GM23338 (cell line): Measurements from ENCODE around the gene TST. TPM values are rescaled to one million over a fixed set of nuclear protein-coding genes. Genes with fewer than 3 reads are reported as not detected.

Source experiments
- ATAC-seq: fragments of 200-7000 bp; cut with Tn5 transposase; 3 replicates; pipeline ENCODE4 v1.9.1; 2020
- DNase-seq: peaks from one replicate; pipeline ENCODE4 v3.0.0-alpha.2; 2015; ENCODE audit warnings: low spot score
- H2AFZ ChIP-seq: fragments of 200-600 bp; sonication (generic); 2 replicates; pipeline ENCODE4 v1.8.0; 2016; ENCODE audit warnings: antibody characterized with exemption, mild to moderate bottlenecking, moderate library complexity
- H3F3A ChIP-seq: fragments of 200-600 bp; sonication (generic); replicated peaks from 2 replicates; pipeline ENCODE4 v1.8.0; 2017; ENCODE audit warnings: antibody characterized with exemption, mixed run types, low read depth
- H3K27ac ChIP-seq: fragments of 200-600 bp; sonication (generic); 2 replicates; pipeline ENCODE4 v1.6.1; 2016; ENCODE audit warnings: low read depth
- H3K27me3 ChIP-seq: fragments of 200-600 bp; sonication (generic); 2 replicates; pipeline ENCODE4 v1.8.0; 2016; ENCODE audit warnings: mild to moderate bottlenecking, mixed run types, moderate library complexity; ENCODE audit not compliant: insufficient read depth
- H3K36me3 ChIP-seq: fragments of 200-600 bp; sonication (generic); 2 replicates; pipeline ENCODE4 v1.8.0; 2016; ENCODE audit warnings: mild to moderate bottlenecking; ENCODE audit not compliant: insufficient read depth
- H3K4me1 ChIP-seq: fragments of 200-600 bp; sonication (generic); 2 replicates; pipeline ENCODE4 v1.8.0; 2016; ENCODE audit warnings: mild to moderate bottlenecking, moderate library complexity; ENCODE audit not compliant: insufficient read depth
- H3K4me2 ChIP-seq: fragments of 200-600 bp; sonication (generic); 2 replicates; pipeline ENCODE4 v1.7.1; 2017; ENCODE audit warnings: mixed run types
- H3K4me3 ChIP-seq: fragments of 200-600 bp; sonication (generic); 2 replicates; pipeline ENCODE4 v1.6.1; 2016; ENCODE audit warnings: mixed run types
- H3K79me2 ChIP-seq: fragments of 200-600 bp; sonication (generic); replicated peaks from 2 replicates; pipeline ENCODE4 v1.8.0; 2017; ENCODE audit warnings: mild to moderate bottlenecking; ENCODE audit not compliant: insufficient read depth
- H3K9me2 ChIP-seq: fragments of 200-600 bp; sonication (generic); 2 replicates; pipeline ENCODE4 v1.8.0; 2017; ENCODE audit not compliant: insufficient read depth
- H4K20me1 ChIP-seq: fragments of 200-600 bp; sonication (generic); replicated peaks from 2 replicates; pipeline ENCODE4 v1.8.0; 2017; ENCODE audit warnings: mild to moderate bottlenecking; ENCODE audit not compliant: insufficient read depth
- H3K27ac Mint-ChIP-seq: 2 replicates; pipeline ENCODE4 v1.8.0; 2020; ENCODE audit warnings: inconsistent platforms, mild to moderate bottlenecking, moderate library complexity, mixed read lengths
- H3K27me3 Mint-ChIP-seq: 3 replicates; pipeline ENCODE4 v1.8.0; 2022; ENCODE audit warnings: low read depth, mild to moderate bottlenecking, moderate library complexity, mixed read lengths, inconsistent platforms; ENCODE audit not compliant: insufficient read depth, poor library complexity
- H3K36me3 Mint-ChIP-seq: 3 replicates; pipeline ENCODE4 v1.8.0; 2021; ENCODE audit warnings: low read depth, mild to moderate bottlenecking, inconsistent platforms, moderate library complexity, mixed read lengths
- H3K4me1 Mint-ChIP-seq: 3 replicates; pipeline ENCODE4 v1.8.0; 2020; ENCODE audit warnings: mild to moderate bottlenecking, inconsistent platforms, mixed read lengths
- H3K4me3 Mint-ChIP-seq: 3 replicates; pipeline ENCODE4 v1.8.0; 2021; ENCODE audit warnings: moderate library complexity, mild to moderate bottlenecking, inconsistent platforms, mixed read lengths
- H3K9me3 Mint-ChIP-seq: 3 replicates; pipeline ENCODE4 v1.8.0; 2020; ENCODE audit warnings: moderate library complexity, mild to moderate bottlenecking, inconsistent platforms, mixed read lengths
- CREB1 ChIP-seq: fragments of 250-450 bp; sonication (Bioruptor Pico); IDR thresholded peaks from 2 replicates; pipeline ENCODE4 v1.5.0; 2020; ENCODE audit warnings: low read depth, mild to moderate bottlenecking, moderate library complexity
- EZH2 ChIP-seq: fragments of 200-600 bp; sonication (generic); IDR thresholded peaks from one replicate; pipeline ENCODE4 v1.8.0; 2017; ENCODE audit warnings: antibody characterized with exemption, mild to moderate bottlenecking, low read depth; ENCODE audit not compliant: unreplicated experiment
- EZH2phosphoT487 ChIP-seq: fragments of 200-600 bp; sonication (generic); IDR thresholded peaks from one replicate; pipeline ENCODE4 v1.8.1; 2018; ENCODE audit warnings: antibody characterized with exemption; ENCODE audit not compliant: unreplicated experiment
- JUNB ChIP-seq: IDR thresholded peaks from one replicate; pipeline ENCODE4 v1.6.1; 2016; ENCODE audit warnings: antibody characterized with exemption; ENCODE audit not compliant: unreplicated experiment
- NANOG ChIP-seq: IDR thresholded peaks from 2 replicates; pipeline ENCODE4 v1.6.1; 2016; ENCODE audit warnings: antibody characterized with exemption, borderline replicate concordance
- POLR2AphosphoS5 ChIP-seq: IDR thresholded peaks from 2 replicates; pipeline ENCODE4 v1.6.1; 2016; ENCODE audit warnings: antibody characterized with exemption, low read depth
- ZNF331 ChIP-seq: fragments of 250-450 bp; sonication (Bioruptor Pico); IDR thresholded peaks from 2 replicates; pipeline ENCODE4 v1.5.0; 2020; ENCODE audit warnings: low read depth, mild to moderate bottlenecking, moderate library complexity
- ZNF462 ChIP-seq: fragments of 250-450 bp; sonication (Bioruptor Pico); IDR thresholded peaks from 2 replicates; pipeline ENCODE4 v1.5.0; 2020; ENCODE audit warnings: mild to moderate bottlenecking, moderate library complexity
- polyA plus RNA-seq: library from polyadenylated mRNA; unstranded; fragments of >200 nt; fragmentation: Nextera tagmentation; extraction: Ambion mirVana; gene quantifications from 2 replicates; pipeline ENCODE4 v1.2.1, GENCODE V29; 2016
- total RNA-seq: library from RNA; depleted of rRNA; stranded (reverse); fragments of >200 nt; shearing (Covaris generic); gene quantifications from 2 replicates; pipeline ENCODE4 v1.2.3, GENCODE V29; 2014
- TF ChIP-seq, protein P1 (sequence below): IDR thresholded peaks from 2 replicates; pipeline ENCODE4 v1.6.1; 2016; ENCODE audit warnings: antibody characterized with exemption
- TF ChIP-seq, protein P2 (sequence below), 2 experiments: fragments of 200-600 bp in 1 of 2; sonication (generic) in 1 of 2; conservative IDR thresholded peaks; 2 replicates each; pipeline versions ENCODE4 v1.5.1 to v1.6.1; 2016 to 2017; ENCODE audit warnings: antibody characterized with exemption in 2 of 2, low read depth in 2 of 2, mild to moderate bottlenecking in 2 of 2, moderate library complexity in 1 of 2

Gene TST
- total and polyA plus RNA-seq, 2 experiments from 2014 or later = 14.6 to 32.7 TPM

DNA sequence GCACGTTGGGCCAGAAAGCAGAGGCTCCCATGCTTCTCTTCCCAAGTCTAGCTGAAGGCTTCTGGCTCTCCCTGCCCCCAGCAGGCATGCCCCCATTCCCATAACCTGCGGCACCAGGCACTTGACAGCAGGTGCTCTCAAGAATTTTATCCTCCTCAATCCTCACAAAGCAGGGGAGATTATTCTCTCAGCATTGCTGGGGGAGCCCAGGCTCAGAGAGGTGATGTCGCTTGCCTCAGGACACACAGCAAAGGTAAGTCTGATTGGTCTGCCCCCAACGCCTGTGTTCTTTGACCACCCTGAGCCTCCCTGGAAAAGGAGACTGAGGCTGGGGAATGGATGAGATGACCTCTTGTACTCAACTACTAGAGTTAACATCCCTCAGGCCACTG lies 4.8 kb downstream of the TST start:
- no peak overlapping the region for H3K27ac Mint-ChIP-seq

GRCh38 chr22:37012956-37013355 lies 6.3 kb downstream of the TST start:
- H3K36me3 Mint-ChIP-seq = peaks cover 14% of the 10 kb centered on the region; the same call in 2 of the 3 replicates
- TF ChIP-seq, protein P1, sequence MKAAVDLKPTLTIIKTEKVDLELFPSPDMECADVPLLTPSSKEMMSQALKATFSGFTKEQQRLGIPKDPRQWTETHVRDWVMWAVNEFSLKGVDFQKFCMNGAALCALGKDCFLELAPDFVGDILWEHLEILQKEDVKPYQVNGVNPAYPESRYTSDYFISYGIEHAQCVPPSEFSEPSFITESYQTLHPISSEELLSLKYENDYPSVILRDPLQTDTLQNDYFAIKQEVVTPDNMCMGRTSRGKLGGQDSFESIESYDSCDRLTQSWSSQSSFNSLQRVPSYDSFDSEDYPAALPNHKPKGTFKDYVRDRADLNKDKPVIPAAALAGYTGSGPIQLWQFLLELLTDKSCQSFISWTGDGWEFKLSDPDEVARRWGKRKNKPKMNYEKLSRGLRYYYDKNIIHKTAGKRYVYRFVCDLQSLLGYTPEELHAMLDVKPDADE = no peak
- TF ChIP-seq EZH2 (no peak), POLR2AphosphoS5 (no peak), EZH2phosphoT487 (no peak), JUNB (no peak), ZNF331 (no peak), CREB1 (CRISPR knock-in tag) (no peak), ZNF462 (CRISPR knock-in tag) (no peak), NANOG (no peak)

More for the DNA sequence above, 4.8 kb downstream of the TST start:
- no peak for ATAC-seq
- H3K4me1 ChIP-seq = 0 out of 2 replicates have a peak, but pooled peaks cover 4% of the 10 kb centered on the region
- H3K4me2 ChIP-seq = no peak overlapping the region
- no peak overlapping the region for H3K27ac ChIP-seq
- H3K36me3 ChIP-seq = no peaks in the 10 kb centered on the region
- H3F3A ChIP-seq = no peaks in the 10 kb centered on the region
- DNase-seq = no peak
- no peak overlapping the region for H3K4me3 ChIP-seq
- no peaks in the 10 kb centered on the region for H3K9me2 ChIP-seq
- peaks cover 14% of the 10 kb centered on the region; the same call in 2 of the 3 replicates for H3K36me3 Mint-ChIP-seq
- TF ChIP-seq, protein P2, sequence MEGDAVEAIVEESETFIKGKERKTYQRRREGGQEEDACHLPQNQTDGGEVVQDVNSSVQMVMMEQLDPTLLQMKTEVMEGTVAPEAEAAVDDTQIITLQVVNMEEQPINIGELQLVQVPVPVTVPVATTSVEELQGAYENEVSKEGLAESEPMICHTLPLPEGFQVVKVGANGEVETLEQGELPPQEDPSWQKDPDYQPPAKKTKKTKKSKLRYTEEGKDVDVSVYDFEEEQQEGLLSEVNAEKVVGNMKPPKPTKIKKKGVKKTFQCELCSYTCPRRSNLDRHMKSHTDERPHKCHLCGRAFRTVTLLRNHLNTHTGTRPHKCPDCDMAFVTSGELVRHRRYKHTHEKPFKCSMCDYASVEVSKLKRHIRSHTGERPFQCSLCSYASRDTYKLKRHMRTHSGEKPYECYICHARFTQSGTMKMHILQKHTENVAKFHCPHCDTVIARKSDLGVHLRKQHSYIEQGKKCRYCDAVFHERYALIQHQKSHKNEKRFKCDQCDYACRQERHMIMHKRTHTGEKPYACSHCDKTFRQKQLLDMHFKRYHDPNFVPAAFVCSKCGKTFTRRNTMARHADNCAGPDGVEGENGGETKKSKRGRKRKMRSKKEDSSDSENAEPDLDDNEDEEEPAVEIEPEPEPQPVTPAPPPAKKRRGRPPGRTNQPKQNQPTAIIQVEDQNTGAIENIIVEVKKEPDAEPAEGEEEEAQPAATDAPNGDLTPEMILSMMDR (conservative IDR thresholded peaks at IDR 0.05; ENCODE audit: low read depth in 2 of 2) = no peak
- TF ChIP-seq EZH2 (no peak), POLR2AphosphoS5 (no peak)
- H3K4me1 Mint-ChIP-seq = peaks cover 7% of the 10 kb centered on the region; the same call in 2 of the 3 replicates
- no peak overlapping the region for H3K4me3 Mint-ChIP-seq
- H3K9me3 Mint-ChIP-seq = no peaks in the 10 kb centered on the region; the same call in 2 of the 3 replicates
- no peaks in the 10 kb centered on the region for H3K27me3 ChIP-seq
- H4K20me1 ChIP-seq = no peaks in the 10 kb centered on the region; the same call in 1 of the 2 replicates
- H2AFZ ChIP-seq = no peak overlapping the region
- H3K27me3 Mint-ChIP-seq = peaks cover 7% of the 10 kb centered on the region
- peaks cover 9% of the 10 kb centered on the region; the same call in 1 of the 2 replicates for H3K79me2 ChIP-seq

More at GRCh38 chr22:37012956-37013355, 6.3 kb downstream of the TST start:
- Mint-ChIP-seq H3K27me3 (peaks cover 14% of the 10 kb centered on the region), H3K27ac (no peak overlapping the region), H3K4me1 (peaks cover 7% of the 10 kb centered on the region; the same call in 2 of the 3 replicates), H3K4me3 (no peak overlapping the region), H3K9me3 (no peaks in the 10 kb centered on the region; the same call in 2 of the 3 replicates)
- H3K4me1 ChIP-seq = 0 out of 2 replicates have a peak, but pooled peaks cover 4% of the 10 kb centered on the region
- no peaks in the 10 kb centered on the region for H3K27me3 ChIP-seq
- H3K9me2 ChIP-seq = no peaks in the 10 kb centered on the region
- H3K79me2 ChIP-seq = peaks cover 4% of the 10 kb centered on the region; the same call in 1 of the 2 replicates
- H3K36me3 ChIP-seq = no peaks in the 10 kb centered on the region
- no peaks in the 10 kb centered on the region for H3F3A ChIP-seq
- no peak overlapping the region for H2AFZ ChIP-seq
- DNase-seq (no peak), ATAC-seq (no peak)
- no peak overlapping the region for H3K4me3 ChIP-seq
- H3K4me2 ChIP-seq = no peak overlapping the region
- H3K27ac ChIP-seq = no peak overlapping the region
- H4K20me1 ChIP-seq = no peaks in the 10 kb centered on the region; the same call in 1 of the 2 replicates
